ENCODE data around the gene LPP.

DNA sequence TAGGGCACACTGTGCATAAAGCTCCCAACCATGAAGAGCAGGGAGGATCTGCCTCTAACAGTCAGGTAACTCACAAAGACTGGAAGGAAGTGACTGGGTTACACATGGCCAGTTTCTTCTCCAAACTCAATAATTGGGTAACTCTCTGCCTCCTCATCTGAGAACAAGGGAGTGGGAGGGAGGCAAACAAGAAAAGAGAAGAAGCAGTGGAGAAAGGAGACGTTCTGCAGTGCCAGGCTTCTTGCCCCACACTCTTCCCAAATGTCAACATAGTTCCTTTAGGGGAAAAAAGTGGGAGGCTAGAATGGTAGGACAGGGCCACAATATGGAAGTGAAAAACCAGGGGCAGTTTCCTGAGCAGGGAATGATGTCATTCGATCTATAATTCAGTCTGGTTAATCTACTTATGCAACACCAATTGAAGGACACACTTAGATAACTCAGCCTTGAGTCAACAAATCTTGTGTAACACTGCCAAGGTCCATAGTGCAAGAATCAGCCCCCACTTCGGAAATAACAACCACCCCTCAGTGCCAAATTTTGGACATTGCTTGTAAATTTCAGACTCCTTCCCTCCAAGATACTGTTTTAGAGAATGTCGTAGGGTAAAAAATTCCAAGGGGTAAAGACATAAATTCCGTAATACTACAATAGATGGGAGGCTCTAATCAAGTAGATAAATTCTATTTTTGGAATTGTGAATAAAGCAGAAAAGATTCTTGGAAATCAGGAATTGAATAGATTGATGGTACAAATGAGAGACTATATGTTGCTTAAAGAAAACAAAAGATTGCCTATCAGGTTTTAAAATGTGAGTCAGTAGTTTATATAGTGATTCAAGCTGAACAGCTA lies 143.0 kb downstream of the LPP start:
- TF ChIP-seq CTCF (IDR thresholded peaks at IDR 0.05; ENCODE audit: low read length) (no peak), EZH2 (optimal IDR thresholded peaks at IDR 0.05; ENCODE audit: low read depth, low read length) (no peak), EZH2phosphoT487 (IDR thresholded peaks at IDR 0.05; ENCODE audit: low read length) (no peak)

Measured in MM.1S (cell line).